HepG2 (cell line): ENCODE results near the gene FAM117B. TPM values are rescaled to one million over a fixed set of nuclear protein-coding genes. Genes with fewer than 3 reads are reported as not detected.
A peak's percentile ranks its signal among the peaks of the same experiment; 100 is the strongest.

Experiments
- XRCC5 ChIP-seq: fragments of 200-400 bp; formaldehyde crosslinking; optimal IDR thresholded peaks from 2 replicates; pipeline ENCODE3; 2017; ENCODE audit warnings: mild to moderate bottlenecking, low read length
- ZIK1 ChIP-seq: sonication (generic); formaldehyde crosslinking; IDR thresholded peaks from 2 replicates; pipeline ENCODE4 v1.5.0; 2020; ENCODE audit warnings: mild to moderate bottlenecking, low read depth, missing genetic modification reagents, borderline replicate concordance
- ZMAT3 ChIP-seq: sonication (generic); formaldehyde crosslinking; conservative IDR thresholded peaks from 2 replicates; pipeline ENCODE4 v1.7.0; 2021; ENCODE audit warnings: missing genetic modification reagents
- ZSCAN9 ChIP-seq: IDR thresholded peaks from 2 replicates; pipeline ENCODE4 v1.6.1; 2016; ENCODE audit warnings: borderline replicate concordance
- polyA plus RNA-seq, 8 experiments: library from polyadenylated mRNA; depleted of rRNA in 3 of 8; stranded (reverse) in 7 of 8; unstranded in 1 of 8; fragments of >200 nt; fragmentation: Illumina TruSeq in 4 of 8; extraction: Trizol in 4 of 8; gene quantifications; 2 replicates each; pipeline versions ENCODE4 v1.2.1 to v1.2.3, GENCODE V29; 2011 to 2016; ENCODE audit warnings: low read depth in 4 of 8, missing spikeins in 1 of 8, mixed read lengths in 1 of 8; ENCODE audit not compliant: insufficient read depth in 1 of 8
- total RNA-seq, 5 experiments: library from RNA; depleted of rRNA; stranded (reverse); fragments of >200 nt; fragmentation: Illumina TruSeq; extraction: Trizol; gene quantifications; 2 replicates each; pipeline ENCODE4 v1.2.3, GENCODE V29; 2016; ENCODE audit warnings: low read depth in 1 of 5
- TF ChIP-seq, protein P1 (sequence below), 2 experiments: sonication (generic) in 1 of 2; formaldehyde crosslinking in 1 of 2; IDR thresholded peaks; 2 replicates each; pipeline versions ENCODE4 v1.6.1 to v1.9.0; 2014 to 2022; ENCODE audit warnings: antibody characterized with exemption in 1 of 2, borderline replicate concordance in 1 of 2, inconsistent platforms in 1 of 2, low read depth in 1 of 2, missing genetic modification reagents in 1 of 2
- TF ChIP-seq, protein P2 (sequence below): sonication (generic); formaldehyde crosslinking; IDR thresholded peaks from 2 replicates; pipeline ENCODE4 v1.8.0; 2022; ENCODE audit warnings: mild to moderate bottlenecking, missing genetic modification reagents, borderline replicate concordance
- TF ChIP-seq, protein P3 (sequence below), 2 experiments: fragments of 450-650 bp in 1 of 2; sonication (generic) in 1 of 2; formaldehyde crosslinking; IDR thresholded peaks; 2 replicates each; pipeline versions ENCODE4 v1.5.0 to v1.8.0; 2020 to 2022; ENCODE audit warnings: mild to moderate bottlenecking in 1 of 2, missing genetic modification reagents in 1 of 2
- TF ChIP-seq, protein P4 (sequence below): sonication (generic); formaldehyde crosslinking; IDR thresholded peaks from 2 replicates; pipeline ENCODE4 v1.5.0; 2020; ENCODE audit warnings: mild to moderate bottlenecking, low read depth, missing genetic modification reagents, borderline replicate concordance
- TF ChIP-seq, protein P5 (sequence below): sonication (generic); formaldehyde crosslinking; IDR thresholded peaks from 2 replicates; pipeline ENCODE4 v1.4.0; 2020; ENCODE audit warnings: missing genetic modification reagents

Gene FAM117B
- total and polyA plus RNA-seq, 2 of the 13 experiments (the other 11 are each of a cell fraction or from before 2014, with no cell fraction given): 5.8 to 11.0 TPM

DNA sequence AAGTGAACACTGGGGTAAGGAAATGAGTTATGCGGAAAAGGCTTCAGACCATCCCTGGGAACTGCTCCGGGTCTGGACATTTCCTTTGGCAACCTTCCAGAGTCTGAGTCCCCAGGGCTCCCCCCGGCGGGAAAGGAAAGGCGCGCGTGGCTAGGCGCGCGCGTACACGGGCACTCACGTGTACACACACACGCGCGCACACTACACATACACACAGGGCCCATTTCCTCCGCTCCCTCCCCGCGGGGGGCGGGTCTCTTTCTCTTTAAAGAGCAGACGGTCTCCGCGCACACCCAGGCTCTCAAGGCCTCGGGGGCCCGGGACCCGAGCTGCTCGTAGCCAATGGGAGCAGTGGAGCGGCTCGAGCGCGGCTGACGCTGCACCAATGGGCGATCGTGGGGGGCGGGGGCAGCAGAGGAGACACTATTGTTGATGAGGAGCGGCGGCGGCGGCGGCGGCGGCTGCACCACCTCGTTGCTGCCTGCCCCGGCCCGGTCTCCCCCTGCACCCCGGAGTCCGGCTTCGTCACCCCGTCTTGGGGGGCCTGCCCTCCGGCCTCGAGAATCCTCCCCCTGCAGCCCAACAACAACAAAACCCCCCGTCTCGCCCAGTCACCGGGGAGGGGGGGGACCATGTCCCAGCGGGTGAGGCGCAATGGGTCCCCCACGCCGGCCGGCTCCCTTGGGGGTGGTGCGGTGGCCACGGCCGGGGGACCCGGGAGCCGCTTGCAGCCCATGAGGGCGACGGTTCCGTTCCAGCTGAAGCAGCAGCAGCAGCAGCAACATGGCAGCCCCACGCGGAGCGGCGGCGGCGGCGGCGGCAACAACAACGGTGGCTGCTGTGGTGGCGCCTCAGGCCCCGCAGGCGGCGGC lies at the start of gene FAM117B (continued):
- TF ChIP-seq, protein P1, sequence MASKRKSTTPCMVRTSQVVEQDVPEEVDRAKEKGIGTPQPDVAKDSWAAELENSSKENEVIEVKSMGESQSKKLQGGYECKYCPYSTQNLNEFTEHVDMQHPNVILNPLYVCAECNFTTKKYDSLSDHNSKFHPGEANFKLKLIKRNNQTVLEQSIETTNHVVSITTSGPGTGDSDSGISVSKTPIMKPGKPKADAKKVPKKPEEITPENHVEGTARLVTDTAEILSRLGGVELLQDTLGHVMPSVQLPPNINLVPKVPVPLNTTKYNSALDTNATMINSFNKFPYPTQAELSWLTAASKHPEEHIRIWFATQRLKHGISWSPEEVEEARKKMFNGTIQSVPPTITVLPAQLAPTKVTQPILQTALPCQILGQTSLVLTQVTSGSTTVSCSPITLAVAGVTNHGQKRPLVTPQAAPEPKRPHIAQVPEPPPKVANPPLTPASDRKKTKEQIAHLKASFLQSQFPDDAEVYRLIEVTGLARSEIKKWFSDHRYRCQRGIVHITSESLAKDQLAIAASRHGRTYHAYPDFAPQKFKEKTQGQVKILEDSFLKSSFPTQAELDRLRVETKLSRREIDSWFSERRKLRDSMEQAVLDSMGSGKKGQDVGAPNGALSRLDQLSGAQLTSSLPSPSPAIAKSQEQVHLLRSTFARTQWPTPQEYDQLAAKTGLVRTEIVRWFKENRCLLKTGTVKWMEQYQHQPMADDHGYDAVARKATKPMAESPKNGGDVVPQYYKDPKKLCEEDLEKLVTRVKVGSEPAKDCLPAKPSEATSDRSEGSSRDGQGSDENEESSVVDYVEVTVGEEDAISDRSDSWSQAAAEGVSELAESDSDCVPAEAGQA (IDR thresholded peaks at IDR 0.05; ENCODE audit: low read depth): no peak; the same call in 1 of the 2 replicates
- TF ChIP-seq, protein P1 (CRISPR knock-in tag; IDR thresholded peaks at IDR 0.05; ENCODE audit: borderline replicate concordance): no peak
- TF ChIP-seq ZIK1 (peak; percentile 85), ZSCAN9 (CRISPR knock-in tag) (no peak; the same call in 1 of the 2 replicates), ZMAT3 (CRISPR knock-in tag) (peak; percentile 58; the same call in 1 of the 2 replicates), XRCC5 (peak; percentile 79)
- TF ChIP-seq, protein P2, sequence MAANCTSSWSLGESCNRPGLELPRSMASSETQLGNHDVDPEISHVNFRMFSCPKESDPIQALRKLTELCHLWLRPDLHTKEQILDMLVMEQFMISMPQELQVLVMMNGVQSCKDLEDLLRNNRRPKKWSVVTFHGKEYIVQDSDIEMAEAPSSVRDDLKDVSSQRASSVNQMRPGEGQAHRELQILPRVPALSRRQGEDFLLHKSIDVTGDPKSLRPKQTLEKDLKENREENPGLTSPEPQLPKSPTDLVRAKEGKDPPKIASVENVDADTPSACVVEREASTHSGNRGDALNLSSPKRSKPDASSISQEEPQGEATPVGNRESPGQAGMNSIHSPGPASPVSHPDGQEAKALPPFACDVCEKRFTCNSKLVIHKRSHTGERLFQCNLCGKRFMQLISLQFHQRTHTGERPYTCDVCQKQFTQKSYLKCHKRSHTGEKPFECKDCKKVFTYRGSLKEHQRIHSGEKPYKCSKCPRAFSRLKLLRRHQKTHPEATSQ: peak; percentile 76; the same call in 1 of the 2 replicates
- TF ChIP-seq, protein P3, sequence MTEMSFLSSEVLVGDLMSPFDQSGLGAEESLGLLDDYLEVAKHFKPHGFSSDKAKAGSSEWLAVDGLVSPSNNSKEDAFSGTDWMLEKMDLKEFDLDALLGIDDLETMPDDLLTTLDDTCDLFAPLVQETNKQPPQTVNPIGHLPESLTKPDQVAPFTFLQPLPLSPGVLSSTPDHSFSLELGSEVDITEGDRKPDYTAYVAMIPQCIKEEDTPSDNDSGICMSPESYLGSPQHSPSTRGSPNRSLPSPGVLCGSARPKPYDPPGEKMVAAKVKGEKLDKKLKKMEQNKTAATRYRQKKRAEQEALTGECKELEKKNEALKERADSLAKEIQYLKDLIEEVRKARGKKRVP (CRISPR knock-in tag; IDR thresholded peaks at IDR 0.05): peak in 1 of 2 experiments; percentile 75; a peak in 2 of 4 replicates
- TF ChIP-seq, protein P4, sequence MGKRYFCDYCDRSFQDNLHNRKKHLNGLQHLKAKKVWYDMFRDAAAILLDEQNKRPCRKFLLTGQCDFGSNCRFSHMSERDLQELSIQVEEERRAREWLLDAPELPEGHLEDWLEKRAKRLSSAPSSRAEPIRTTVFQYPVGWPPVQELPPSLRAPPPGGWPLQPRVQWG (CRISPR knock-in tag): no peak
- TF ChIP-seq, protein P5, sequence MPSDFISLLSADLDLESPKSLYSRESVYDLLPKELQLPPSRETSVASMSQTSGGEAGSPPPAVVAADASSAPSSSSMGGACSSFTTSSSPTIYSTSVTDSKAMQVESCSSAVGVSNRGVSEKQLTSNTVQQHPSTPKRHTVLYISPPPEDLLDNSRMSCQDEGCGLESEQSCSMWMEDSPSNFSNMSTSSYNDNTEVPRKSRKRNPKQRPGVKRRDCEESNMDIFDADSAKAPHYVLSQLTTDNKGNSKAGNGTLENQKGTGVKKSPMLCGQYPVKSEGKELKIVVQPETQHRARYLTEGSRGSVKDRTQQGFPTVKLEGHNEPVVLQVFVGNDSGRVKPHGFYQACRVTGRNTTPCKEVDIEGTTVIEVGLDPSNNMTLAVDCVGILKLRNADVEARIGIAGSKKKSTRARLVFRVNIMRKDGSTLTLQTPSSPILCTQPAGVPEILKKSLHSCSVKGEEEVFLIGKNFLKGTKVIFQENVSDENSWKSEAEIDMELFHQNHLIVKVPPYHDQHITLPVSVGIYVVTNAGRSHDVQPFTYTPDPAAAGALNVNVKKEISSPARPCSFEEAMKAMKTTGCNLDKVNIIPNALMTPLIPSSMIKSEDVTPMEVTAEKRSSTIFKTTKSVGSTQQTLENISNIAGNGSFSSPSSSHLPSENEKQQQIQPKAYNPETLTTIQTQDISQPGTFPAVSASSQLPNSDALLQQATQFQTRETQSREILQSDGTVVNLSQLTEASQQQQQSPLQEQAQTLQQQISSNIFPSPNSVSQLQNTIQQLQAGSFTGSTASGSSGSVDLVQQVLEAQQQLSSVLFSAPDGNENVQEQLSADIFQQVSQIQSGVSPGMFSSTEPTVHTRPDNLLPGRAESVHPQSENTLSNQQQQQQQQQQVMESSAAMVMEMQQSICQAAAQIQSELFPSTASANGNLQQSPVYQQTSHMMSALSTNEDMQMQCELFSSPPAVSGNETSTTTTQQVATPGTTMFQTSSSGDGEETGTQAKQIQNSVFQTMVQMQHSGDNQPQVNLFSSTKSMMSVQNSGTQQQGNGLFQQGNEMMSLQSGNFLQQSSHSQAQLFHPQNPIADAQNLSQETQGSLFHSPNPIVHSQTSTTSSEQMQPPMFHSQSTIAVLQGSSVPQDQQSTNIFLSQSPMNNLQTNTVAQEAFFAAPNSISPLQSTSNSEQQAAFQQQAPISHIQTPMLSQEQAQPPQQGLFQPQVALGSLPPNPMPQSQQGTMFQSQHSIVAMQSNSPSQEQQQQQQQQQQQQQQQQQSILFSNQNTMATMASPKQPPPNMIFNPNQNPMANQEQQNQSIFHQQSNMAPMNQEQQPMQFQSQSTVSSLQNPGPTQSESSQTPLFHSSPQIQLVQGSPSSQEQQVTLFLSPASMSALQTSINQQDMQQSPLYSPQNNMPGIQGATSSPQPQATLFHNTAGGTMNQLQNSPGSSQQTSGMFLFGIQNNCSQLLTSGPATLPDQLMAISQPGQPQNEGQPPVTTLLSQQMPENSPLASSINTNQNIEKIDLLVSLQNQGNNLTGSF (CRISPR knock-in tag): no peak
